ENCODE measurements around the gene MEF2C. TPM values are rescaled to one million over a fixed set of nuclear protein-coding genes. Genes with fewer than 3 reads are reported as not detected.

Gene MEF2C
- total RNA-seq, 2 donors from 2014 or later, result 7.0 to 23.7 TPM

GRCh38 chr5:88758184-88758583 is 124.8 kb downstream of the MEF2C start:
- H3K4me3 ChIP-seq, result no peak overlapping the region
- TF ChIP-seq POLR2A (IDR thresholded peaks at IDR 0.05), result no peak
- no peak for TF ChIP-seq CTCF (IDR thresholded peaks at IDR 0.05)
- DNase-seq, result no peak
- intact Hi-C loops (cut with DNase I), result no loop called here
- no peaks in the 10 kb centered on the region for H3K4me1 ChIP-seq
- H3K36me3 ChIP-seq (replicated peaks in 1 of 2; ENCODE audit: insufficient read depth in 1 of 2, low read depth in 2 of 2), result no peaks in the 10 kb centered on the region
- WGBS, 2 donors, result 77 to 86% methylated on average over 5 of the region's 5 CpGs
- H3K9me3 ChIP-seq, result no peaks in the 10 kb centered on the region
- H3K27me3 ChIP-seq, result no peaks in the 10 kb centered on the region
- no peak overlapping the region for H3K27ac ChIP-seq
- ATAC-seq, result no peak

GRCh38 chr5:88756953-88757352 is 126.0 kb downstream of the MEF2C start:
- Histone ChIP-seq H3K9me3 (no peaks in the 10 kb centered on the region), H3K27ac (no peak overlapping the region), H3K36me3 (replicated peaks in 1 of 2; ENCODE audit: insufficient read depth in 1 of 2, low read depth in 2 of 2) (no peaks in the 10 kb centered on the region), H3K4me3 (no peak overlapping the region), H3K4me1 (no peaks in the 10 kb centered on the region), H3K27me3 (no peaks in the 10 kb centered on the region)
- no peak for ATAC-seq
- 88 to 90% methylated on average over 3 of the region's 3 CpGs for WGBS, 2 donors
- no peak for DNase-seq
- TF ChIP-seq POLR2A (IDR thresholded peaks at IDR 0.05), result no peak
- no peak for TF ChIP-seq CTCF (IDR thresholded peaks at IDR 0.05)
- intact Hi-C loops (cut with DNase I), result no loop called here

- intact Hi-C loops (cut with DNase I), result no loop called here
- DNase-seq, result no peak
These were observed 134.3 kb downstream of the MEF2C start for GRCh38 chr5:88748666-88749065.

GRCh38 chr5:88746438-88746882 is 136.5 kb downstream of the MEF2C start:
- intact Hi-C loops (cut with DNase I), result no loop called here
- Histone ChIP-seq H3K4me3 (no peak overlapping the region), H3K9me3 (no peaks in the 10 kb centered on the region), H3K4me1 (peaks cover 6% of the 10 kb centered on the region), H3K36me3 (replicated peaks in 1 of 2; ENCODE audit: insufficient read depth in 1 of 2, low read depth in 2 of 2) (no peaks in the 10 kb centered on the region), H3K27me3 (no peaks in the 10 kb centered on the region), H3K27ac (no peak overlapping the region)
- ATAC-seq, result no peak
- 76 to 78% methylated on average over 3 of the region's 3 CpGs for WGBS, 2 donors
- no peak for DNase-seq
- no peak for TF ChIP-seq CTCF (IDR thresholded peaks at IDR 0.05)

More at GRCh38 chr5:88748666-88749065, 134.3 kb downstream of the MEF2C start:
- Histone ChIP-seq H3K36me3 (replicated peaks in 1 of 2; ENCODE audit: insufficient read depth in 1 of 2, low read depth in 2 of 2) (no peaks in the 10 kb centered on the region), H3K27ac (no peak overlapping the region), H3K27me3 (no peaks in the 10 kb centered on the region), H3K4me3 (no peak overlapping the region), H3K9me3 (no peaks in the 10 kb centered on the region), H3K4me1 (no peaks in the 10 kb centered on the region)
- no peak for TF ChIP-seq CTCF (IDR thresholded peaks at IDR 0.05)
- TF ChIP-seq POLR2A (IDR thresholded peaks at IDR 0.05), result no peak
- no peak for ATAC-seq

- 78 to 90% methylated on average over 7 of the region's 7 CpGs for WGBS, 2 donors
- Histone ChIP-seq H3K27ac (no peak overlapping the region), H3K4me1 (peaks cover 6% of the 10 kb centered on the region), H3K9me3 (no peaks in the 10 kb centered on the region), H3K4me3 (no peak overlapping the region), H3K36me3 (replicated peaks in 1 of 2; ENCODE audit: insufficient read depth in 1 of 2, low read depth in 2 of 2) (no peaks in the 10 kb centered on the region), H3K27me3 (no peaks in the 10 kb centered on the region)
- no peak for DNase-seq
- no peak for ATAC-seq
- intact Hi-C loops (cut with DNase I), result no loop called here
- TF ChIP-seq POLR2A (IDR thresholded peaks at IDR 0.05) (no peak), CTCF (IDR thresholded peaks at IDR 0.05) (no peak)
These were observed 137.8 kb downstream of the MEF2C start for GRCh38 chr5:88745093-88745696.
